Pulmonary artery endothelial cell (primary cell): Measurements from ENCODE around the gene CDR2. TPM values are rescaled to one million over a fixed set of nuclear protein-coding genes. Genes with fewer than 3 reads are reported as not detected.
"Not testable (repeated sequence)": the region's sequence is repeated elsewhere in the genome, so short reads cannot be mapped to it uniquely, and the experiment has no call there.

Source experiments
- DNase-seq: peaks from one replicate; pipeline ENCODE4 v3.0.0-alpha.2; 2011; ENCODE audit warnings: low read depth, low spot score
- total RNA-seq: library from RNA; depleted of rRNA; stranded (reverse); fragments of >200 nt; gene quantifications from 2 replicates; pipeline ENCODE4 v1.2.3, GENCODE V29; 2014

CDR2 gene
- total RNA-seq, 1 donor from 2014 or later: 42.9 TPM

- no peak for DNase-seq
Measured at GRCh38 chr16:22353191-22353919, 21.1 kb downstream of the CDR2 start.

GRCh38 chr16:22352723-22353122 is 21.7 kb downstream of the CDR2 start:
- DNase-seq: no peak

- DNase-seq: no peak
Measured at GRCh38 chr16:22352140-22352539, 22.3 kb downstream of the CDR2 start.

GRCh38 chr16:22351017-22351416 is 23.4 kb downstream of the CDR2 start:
- DNase-seq: not testable (repeated sequence)

GRCh38 chr16:22348291-22348690 is 26.1 kb downstream of the CDR2 start:
- no peak for DNase-seq

- DNase-seq: no peak
Measured at GRCh38 chr16:22347100-22347820, 27.2 kb downstream of the CDR2 start.

GRCh38 chr16:22346483-22346882 is 27.9 kb downstream of the CDR2 start:
- no peak for DNase-seq

- DNase-seq: no peak
Measured at GRCh38 chr16:22342082-22342481, 32.3 kb downstream of the CDR2 start.

GRCh38 chr16:22340945-22341344 is 33.5 kb downstream of the CDR2 start:
- no peak for DNase-seq

GRCh38 chr16:22337849-22338635 is 36.4 kb downstream of the CDR2 start:
- no peak for DNase-seq

- DNase-seq: no peak
Measured at GRCh38 chr16:22337045-22337444, 37.4 kb downstream of the CDR2 start.

- DNase-seq: no peak
Measured at GRCh38 chr16:22336581-22336980, 37.8 kb downstream of the CDR2 start.

- DNase-seq: no peak
Measured at GRCh38 chr16:22335668-22336246, 38.7 kb downstream of the CDR2 start.

GRCh38 chr16:22333457-22333994 is 40.9 kb downstream of the CDR2 start:
- no peak for DNase-seq

- DNase-seq: no peak
Measured at GRCh38 chr16:22330326-22330725, 44.1 kb downstream of the CDR2 start.

GRCh38 chr16:22329199-22329695 is 45.2 kb downstream of the CDR2 start:
- DNase-seq: no peak

GRCh38 chr16:22328081-22328725 is 46.2 kb downstream of the CDR2 start:
- DNase-seq: no peak

- DNase-seq: no peak
Measured at GRCh38 chr16:22327446-22327775, 47.0 kb downstream of the CDR2 start.

- DNase-seq: no peak
Measured at GRCh38 chr16:22326771-22327445, 47.5 kb downstream of the CDR2 start.

- DNase-seq: no peak
Measured at GRCh38 chr16:22326369-22326652, 48.1 kb downstream of the CDR2 start.
